Activated CD4-positive, alpha-beta T cell treated with anti-CD3 and anti-CD28 coated beads, Interleukin-2, amount 10 ng/mL, durations not matched to agents 24 days and 14 days (primary cell): ENCODE data around the gene GALM. TPM values are rescaled to one million over a fixed set of nuclear protein-coding genes. Genes with fewer than 3 reads are reported as not detected.

Source experiments
- DNase-seq: peaks from one replicate; pipeline ENCODE4 v3.0.0; 2022
- H3K27ac Mint-ChIP-seq: one replicate; pipeline ENCODE4 v1.8.0; 2022; ENCODE audit warnings: mild to moderate bottlenecking, mixed read lengths
- H3K27me3 Mint-ChIP-seq: one replicate; pipeline ENCODE4 v1.8.0; 2022; ENCODE audit warnings: mixed read lengths
- H3K36me3 Mint-ChIP-seq: one replicate; pipeline ENCODE4 v1.8.0; 2022; ENCODE audit warnings: low read depth, mild to moderate bottlenecking, mixed read lengths
- H3K4me1 Mint-ChIP-seq: one replicate; pipeline ENCODE4 v1.8.0; 2021; ENCODE audit warnings: mixed read lengths
- H3K4me3 Mint-ChIP-seq: one replicate; pipeline ENCODE4 v1.8.0; 2022; ENCODE audit warnings: mild to moderate bottlenecking, moderate library complexity, mixed read lengths
- H3K9me3 Mint-ChIP-seq: one replicate; pipeline ENCODE4 v1.8.0; 2021; ENCODE audit warnings: mixed read lengths
- intact Hi-C: fragments of 100-400 bp; cut with micrococcal nuclease; formaldehyde crosslinking; loops from one replicate; pipeline ENCODE4 v1.15.1; 2023
- total RNA-seq: library from RNA; stranded (reverse); gene quantifications from 2 replicates; pipeline ENCODE4 v1.2.3, GENCODE V29; 2022

Gene GALM
- total RNA-seq, 1 donor from 2014 or later: 57.4 TPM

DNA sequence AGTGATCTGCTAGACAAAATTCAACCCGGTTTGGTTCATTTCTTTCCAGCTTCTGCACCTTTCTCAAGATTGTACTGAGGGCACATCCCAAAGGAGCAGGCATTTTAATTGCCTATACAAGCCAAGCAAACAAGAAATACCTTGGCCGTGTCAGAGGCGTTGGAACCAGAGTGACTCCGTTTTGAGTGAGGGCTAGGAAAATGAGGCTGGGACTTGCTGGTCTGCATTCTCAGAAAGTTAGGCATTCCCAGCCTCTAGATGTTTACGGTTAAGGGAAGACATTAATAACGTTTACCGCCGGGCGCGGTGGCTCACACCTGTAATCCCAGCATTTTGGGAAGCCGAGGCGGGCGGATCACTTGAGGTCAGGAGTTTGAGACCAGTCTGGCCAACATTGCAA lies 110.6 kb downstream of the GALM start:
- intact Hi-C loops: no loop called here
- no peak overlapping the region for H3K27ac Mint-ChIP-seq
- peak overlapping the region; percentile 59 for H3K4me3 Mint-ChIP-seq
- H3K4me1 Mint-ChIP-seq: peaks cover 13% of the 10 kb centered on the region
- H3K27me3 Mint-ChIP-seq: peaks cover 18% of the 10 kb centered on the region
- no peaks in the 10 kb centered on the region for H3K9me3 Mint-ChIP-seq
- no peak for DNase-seq
- H3K36me3 Mint-ChIP-seq: peaks cover 8% of the 10 kb centered on the region

DNA sequence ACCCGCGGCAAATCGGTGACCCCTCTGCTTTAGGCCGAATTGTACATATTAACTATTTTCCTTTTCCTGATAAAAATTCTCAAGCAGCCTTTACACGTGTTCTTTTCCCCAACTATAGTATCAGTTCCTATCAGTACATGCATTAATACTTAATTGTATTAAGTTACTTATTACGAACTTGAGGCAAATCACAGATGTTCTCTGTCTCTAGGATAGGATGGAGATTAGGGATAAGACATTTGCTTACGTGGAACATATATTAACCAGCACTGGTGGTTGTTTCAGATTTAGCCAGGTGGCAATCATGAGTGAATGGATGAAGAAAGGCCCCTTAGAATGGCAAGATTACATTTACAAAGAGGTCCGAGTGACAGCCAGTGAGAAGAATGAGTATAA lies 112.8 kb downstream of the GALM start:
- Mint-ChIP-seq H3K4me1 (peaks cover 13% of the 10 kb centered on the region), H3K27me3 (peaks cover 18% of the 10 kb centered on the region), H3K4me3 (peak overlapping the region; percentile 100), H3K9me3 (no peaks in the 10 kb centered on the region), H3K36me3 (peaks cover 14% of the 10 kb centered on the region), H3K27ac (peak overlapping the region; percentile 100)
- intact Hi-C loops: loop anchor here (1.0 to 2.0 kb wide), 2 partner anchors 27 to 96 kb away; partner anchors contain the start of genes DHX57, MORN2 and SRSF7
- DNase-seq: no peak

DNA sequence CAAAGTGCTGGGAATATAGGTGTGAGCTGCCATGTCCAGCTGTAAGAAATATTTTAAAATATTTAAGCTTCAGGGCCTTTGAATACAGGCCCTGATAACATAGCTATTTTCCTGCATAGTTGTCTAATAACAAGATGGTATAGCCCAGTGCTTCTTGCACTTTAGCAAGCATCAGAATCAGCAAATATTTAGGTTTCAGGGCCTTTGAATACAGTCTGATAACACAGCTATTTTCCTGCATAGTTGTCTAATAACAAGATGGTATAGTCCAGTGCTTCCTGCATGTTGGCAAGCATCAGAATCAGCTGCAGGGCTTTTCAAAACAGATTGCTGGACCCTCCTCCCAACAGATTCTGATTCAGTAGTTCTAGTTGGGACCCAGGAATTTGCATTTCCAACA lies 117.7 kb downstream of the GALM start:
- Mint-ChIP-seq H3K36me3 (peaks cover 8% of the 10 kb centered on the region), H3K4me1 (peaks cover 2% of the 10 kb centered on the region), H3K27ac (no peak overlapping the region), H3K27me3 (no peaks in the 10 kb centered on the region), H3K9me3 (no peaks in the 10 kb centered on the region), H3K4me3 (no peak overlapping the region)
- intact Hi-C loops: no loop called here
- no peak for DNase-seq

Other genes starting within 250 kb of the GALM start
- 75.8 and 80.3 TPM in 2 replicates for gene HNRNPLL, start 63.2 kb upstream of the GALM start, total RNA-seq
- gene SRSF7, start 85.2 kb downstream of the GALM start, total RNA-seq: 415 and 419 TPM in 2 replicates
- 35.8 and 36.7 TPM in 2 replicates for gene GEMIN6, start 112.1 kb downstream of the GALM start, total RNA-seq
- 21.0 and 24.3 TPM in 2 replicates for gene DHX57, start 209.8 kb downstream of the GALM start, total RNA-seq
- 4.9 and 5.9 TPM in 2 replicates for gene MORN2, start 209.9 kb downstream of the GALM start, total RNA-seq
- gene ARHGEF33, start 223.8 kb downstream of the GALM start, total RNA-seq: 0.09 TPM in 1 of 2 replicates, not detected in the other